ENCODE measurements around the gene DNAJC1.
"Not testable (repeated sequence)": the region's sequence is repeated elsewhere in the genome, so short reads cannot be mapped to it uniquely, and the experiment has no call there.

Gene DNAJC1

DNA sequence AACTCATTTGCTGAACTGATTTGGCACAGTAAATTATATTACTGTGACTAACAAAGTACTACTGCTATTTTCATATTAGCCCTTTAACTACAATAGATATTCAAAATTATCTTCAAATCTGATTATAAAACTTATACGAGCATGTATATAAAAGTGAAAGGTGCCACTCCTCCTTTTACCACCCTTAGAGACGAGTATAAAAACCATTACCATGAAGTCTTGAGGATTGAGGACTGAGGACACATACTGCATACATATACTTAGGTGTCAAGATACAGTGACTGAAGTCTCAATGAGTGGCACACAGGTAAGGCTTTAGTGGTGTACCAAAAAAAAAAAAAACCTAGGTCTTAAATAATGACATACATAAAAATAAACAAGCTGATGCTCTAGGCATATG, 98.6 kb downstream of the DNAJC1 start:
- DNase-seq (ENCODE audit: low read depth in 2 of 2) = no peak

DNA sequence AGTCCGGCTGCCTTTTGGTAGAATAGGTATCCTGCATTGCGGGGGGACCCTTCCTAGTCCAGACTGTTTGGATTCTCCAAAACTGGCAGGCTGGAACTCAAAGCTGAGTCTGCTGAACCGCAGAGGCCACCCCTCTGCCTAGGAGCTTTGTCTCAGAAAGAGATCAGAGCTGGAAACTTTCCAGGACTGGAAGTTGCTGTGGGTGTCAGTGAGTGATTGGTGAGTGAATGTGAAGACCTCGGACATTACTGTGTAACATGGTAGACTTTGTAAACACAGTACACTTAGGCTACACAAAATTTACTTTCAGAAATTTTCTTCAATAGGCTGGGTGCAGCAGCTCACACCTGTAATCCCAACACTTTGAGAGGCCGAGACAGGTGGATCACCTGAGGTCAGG, 103.8 kb downstream of the DNAJC1 start:
- no peak for DNase-seq (ENCODE audit: low read depth in 2 of 2)

DNA sequence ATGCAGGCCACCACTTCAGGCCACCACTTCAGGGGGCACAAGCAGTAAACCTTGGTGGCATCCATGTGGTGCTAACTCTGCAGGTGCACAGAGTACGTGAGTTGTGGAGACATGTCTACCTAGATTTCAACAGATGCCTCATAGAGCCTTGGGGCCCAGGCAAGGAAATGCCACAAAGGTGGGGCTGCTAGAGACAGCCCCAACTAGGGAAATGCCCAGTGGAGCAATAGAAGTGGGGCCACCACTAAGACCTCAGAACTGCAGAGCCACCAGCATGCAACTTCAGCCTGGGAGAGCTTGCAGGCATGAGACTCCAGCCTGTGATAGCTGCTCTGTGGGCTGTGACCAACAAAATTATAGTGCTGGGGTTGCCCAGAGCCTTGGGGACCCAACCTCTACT, 107.6 kb downstream of the DNAJC1 start:
- no peak for DNase-seq (ENCODE audit: low read depth in 2 of 2)

GRCh38 chr10:21894648-21895342, 108.7 kb downstream of the DNAJC1 start:
- DNase-seq (ENCODE audit: low read depth in 2 of 2) = no peak

GRCh38 chr10:21891439-21891838, 112.1 kb downstream of the DNAJC1 start:
- no peak for DNase-seq (ENCODE audit: low read depth in 2 of 2)

DNA sequence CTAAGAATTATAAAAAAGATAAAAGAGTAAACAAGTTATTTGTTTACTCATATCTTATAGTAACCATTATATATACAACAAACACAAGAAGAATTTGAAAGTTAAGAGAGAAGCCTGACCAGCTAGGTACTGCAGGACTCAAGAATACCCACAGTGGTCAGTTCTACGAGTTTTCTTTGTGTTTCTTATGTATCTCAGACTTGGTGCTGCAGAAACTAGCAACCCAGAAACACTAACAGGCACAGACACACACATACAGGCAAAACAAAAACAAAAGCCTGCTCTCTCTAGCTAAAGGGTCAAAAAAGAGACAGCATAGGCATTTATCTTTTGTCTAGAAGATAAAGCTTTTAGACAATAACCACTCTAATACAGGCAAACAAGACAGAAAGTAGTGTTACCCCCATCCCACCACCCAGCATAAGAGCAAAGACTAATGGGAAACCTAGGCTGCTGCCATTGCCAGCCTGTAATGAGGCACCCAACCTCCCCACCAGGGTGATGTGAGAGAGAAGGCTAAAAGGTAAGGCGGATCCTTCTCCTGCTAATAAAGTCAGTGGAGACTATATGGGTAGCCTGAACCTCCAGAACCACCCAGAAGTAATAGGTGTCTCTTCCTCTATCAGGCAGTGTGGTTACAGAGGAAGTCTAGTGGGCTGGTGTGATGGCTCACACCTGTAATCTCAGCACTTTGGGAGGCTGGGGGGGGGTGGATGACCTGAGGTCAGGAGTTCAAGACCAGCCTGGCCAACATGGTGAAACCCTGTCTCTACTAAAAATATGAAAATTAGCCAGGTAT, 113.9 kb downstream of the DNAJC1 start:
- DNase-seq (ENCODE audit: low read depth in 2 of 2) = no peak

GRCh38 chr10:21888959-21889358, 114.6 kb downstream of the DNAJC1 start:
- DNase-seq (ENCODE audit: low read depth in 2 of 2) = peak in 1 of 2 donors; percentile 6

DNA sequence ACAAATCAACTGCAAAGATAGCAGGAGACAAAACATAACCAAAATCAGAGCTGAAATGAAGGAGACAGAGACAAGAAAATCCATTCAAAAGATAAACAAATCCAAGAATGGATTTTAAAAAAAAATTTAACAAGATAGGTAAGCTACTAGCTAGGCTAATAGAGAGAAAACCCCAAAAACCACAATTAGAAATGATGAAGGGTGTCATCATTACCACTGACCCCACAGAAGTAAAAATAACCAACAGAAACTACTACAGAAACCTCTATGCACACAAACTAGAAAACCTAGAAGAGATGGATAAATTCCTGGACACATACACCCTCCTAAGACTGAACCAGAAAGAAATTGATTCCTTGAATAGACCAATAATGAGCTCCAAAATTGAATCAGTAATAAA, 117.6 kb downstream of the DNAJC1 start:
- DNase-seq (ENCODE audit: low read depth in 2 of 2) = no peak

DNA sequence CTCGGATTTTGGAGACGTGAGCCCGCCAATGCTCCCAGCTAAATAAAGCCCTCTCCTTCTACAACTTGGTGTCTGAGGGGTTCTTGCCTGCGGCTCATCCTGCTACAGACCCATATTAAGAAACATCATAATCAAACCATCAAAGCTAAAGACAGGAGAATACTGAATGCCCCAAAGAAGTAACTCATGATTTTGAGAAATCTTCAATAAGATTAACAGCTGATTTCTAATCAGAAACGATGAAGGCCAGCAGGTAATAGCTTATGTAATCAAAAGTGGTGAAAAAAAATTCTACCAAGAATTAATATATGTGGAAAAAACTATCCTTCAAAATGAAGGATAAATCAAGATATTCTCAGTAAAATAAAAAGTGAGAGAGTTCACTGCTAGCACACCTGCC, 130.3 kb downstream of the DNAJC1 start:
- no peak for DNase-seq (ENCODE audit: low read depth in 2 of 2)

DNA sequence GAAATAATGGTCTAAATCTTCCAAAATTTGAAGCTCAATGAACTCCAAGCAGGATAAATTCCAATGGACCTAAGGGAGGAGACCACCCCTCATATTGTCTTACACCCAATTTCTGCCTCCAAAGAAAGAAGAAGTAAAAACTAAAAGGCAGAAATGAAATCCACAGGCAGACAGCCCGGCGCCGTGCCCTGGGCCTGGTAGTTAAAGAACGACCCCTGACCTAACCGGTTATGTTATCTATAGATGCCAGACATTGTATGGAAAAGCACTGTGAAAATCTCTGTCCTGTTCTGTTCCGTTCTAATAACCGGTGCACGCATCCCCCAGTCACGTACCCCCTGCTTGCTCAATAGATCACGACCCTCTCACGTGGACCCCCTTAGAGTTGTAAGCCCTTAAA, 130.8 kb downstream of the DNAJC1 start:
- not testable (repeated sequence) for DNase-seq (ENCODE audit: low read depth in 2 of 2)

DNA sequence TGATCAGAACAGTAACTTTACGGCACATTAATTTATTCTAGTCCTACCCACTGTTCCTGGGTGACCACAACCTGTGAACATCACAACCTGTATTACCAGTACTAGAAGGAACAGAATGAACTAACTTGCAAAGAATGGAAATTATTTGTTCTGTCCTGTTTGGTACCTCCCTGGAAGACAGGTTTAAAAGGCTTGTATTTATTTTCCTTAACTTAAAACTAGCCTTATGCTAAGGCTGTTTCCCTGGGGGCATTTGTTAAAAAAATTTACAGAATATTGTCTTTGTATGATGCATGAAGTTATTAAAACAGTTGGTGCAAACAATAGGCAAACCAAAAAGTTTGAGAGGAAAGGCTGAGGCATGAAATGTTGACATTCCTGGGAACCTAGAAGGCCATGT, 132.7 kb downstream of the DNAJC1 start:
- DNase-seq (ENCODE audit: low read depth in 2 of 2) = no peak

- not testable (repeated sequence) for DNase-seq (ENCODE audit: low read depth in 2 of 2)
Measured at GRCh38 chr10:21869087-21869486, 134.4 kb downstream of the DNAJC1 start.

DNA sequence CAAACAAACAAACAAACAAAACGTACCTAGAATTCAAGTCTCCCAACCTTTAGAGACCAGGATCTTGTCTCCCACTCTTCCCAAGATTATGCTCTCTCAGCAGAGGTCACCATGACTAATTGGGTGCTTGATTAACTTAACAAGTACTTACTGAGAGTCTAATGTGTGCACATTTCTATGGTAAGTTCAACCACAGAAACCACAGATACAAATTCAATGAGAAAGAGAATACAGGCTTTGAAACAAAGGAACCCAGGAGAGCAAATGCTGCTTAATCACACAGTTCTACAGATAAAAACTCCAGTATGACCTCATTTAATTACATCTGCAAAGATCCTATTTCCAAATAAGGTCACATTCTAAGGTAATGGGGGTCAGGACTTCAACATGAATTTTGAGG, 142.8 kb downstream of the DNAJC1 start:
- DNase-seq (ENCODE audit: low read depth in 2 of 2) = no peak

DNA sequence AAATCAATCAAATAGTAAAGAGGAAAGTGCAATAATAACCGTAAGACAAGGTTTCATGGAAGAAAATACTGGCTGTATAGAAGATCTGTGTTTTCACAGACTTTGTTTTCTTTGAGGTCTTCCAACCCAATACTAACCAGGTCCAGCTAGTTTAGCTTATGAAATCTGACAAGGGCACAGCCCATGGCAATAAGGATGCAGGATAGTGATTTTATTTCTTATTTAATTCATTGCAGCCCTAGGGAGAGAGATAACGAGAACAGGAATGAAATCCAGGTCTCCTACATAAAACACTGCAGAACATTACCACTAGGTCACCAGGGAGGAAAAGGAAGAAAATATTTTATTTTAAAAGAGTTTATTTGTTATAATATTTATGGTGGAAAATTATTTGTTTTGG, 145.1 kb downstream of the DNAJC1 start:
- no peak for DNase-seq (ENCODE audit: low read depth in 2 of 2)

- no peak for DNase-seq (ENCODE audit: low read depth in 2 of 2)
Measured at GRCh38 chr10:21849607-21850006, 153.9 kb downstream of the DNAJC1 start.

- no peak for DNase-seq (ENCODE audit: low read depth in 2 of 2)
Measured at GRCh38 chr10:21843645-21844044, 159.9 kb downstream of the DNAJC1 start.

GRCh38 chr10:21841273-21841672, 162.3 kb downstream of the DNAJC1 start:
- DNase-seq (ENCODE audit: low read depth in 2 of 2) = not testable (repeated sequence)

GRCh38 chr10:21837487-21837886, 166.0 kb downstream of the DNAJC1 start:
- DNase-seq (ENCODE audit: low read depth in 2 of 2) = not testable (repeated sequence)

- not testable (repeated sequence) for DNase-seq (ENCODE audit: low read depth in 2 of 2)
Measured at GRCh38 chr10:21834574-21834973, 169.0 kb downstream of the DNAJC1 start.

DNA sequence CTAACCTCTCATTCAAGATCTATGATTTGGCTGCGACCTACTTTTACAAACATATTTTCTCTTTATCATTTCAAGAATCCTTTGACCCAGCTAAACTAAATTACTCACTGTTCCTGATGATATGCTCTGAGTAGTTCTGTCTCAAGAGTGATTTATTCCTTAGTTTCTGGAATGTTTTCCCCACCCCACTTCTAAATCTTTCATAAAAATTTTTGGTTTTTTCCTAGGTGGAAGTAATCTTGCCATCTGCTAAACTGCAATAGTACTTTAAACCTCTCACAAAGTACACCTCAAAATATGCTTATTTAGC, 170.8 kb downstream of the DNAJC1 start:
- no peak for DNase-seq (ENCODE audit: low read depth in 2 of 2)

GRCh38 chr10:21831986-21832820, 171.3 kb downstream of the DNAJC1 start:
- DNase-seq (ENCODE audit: low read depth in 2 of 2) = no peak

DNA sequence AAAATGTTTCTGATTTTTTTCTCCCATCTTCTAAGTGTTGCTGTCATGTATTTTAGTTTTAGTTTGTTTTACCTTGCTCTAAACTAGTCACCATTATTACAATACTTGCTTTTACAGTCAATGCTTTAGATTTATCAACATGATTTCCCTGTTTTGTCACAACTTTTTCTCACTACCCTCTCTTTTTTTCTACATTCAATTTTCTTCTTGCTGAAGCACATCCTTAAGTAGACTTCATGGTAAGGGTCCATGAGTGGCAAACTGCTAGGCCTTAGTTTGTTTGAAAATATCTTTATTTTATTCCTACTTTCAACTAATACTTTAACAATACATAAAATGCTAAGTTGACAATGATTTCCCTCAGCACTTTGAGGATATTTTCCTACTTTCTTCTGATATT, 173.5 kb downstream of the DNAJC1 start:
- DNase-seq (ENCODE audit: low read depth in 2 of 2) = no peak

GRCh38 chr10:21827308-21827707, 176.2 kb downstream of the DNAJC1 start:
- DNase-seq (ENCODE audit: low read depth in 2 of 2) = no peak
